ENCODE results near the gene THRB.
A peak's percentile ranks its signal among the peaks of the same experiment; 100 is the strongest.

THRB gene

DNA sequence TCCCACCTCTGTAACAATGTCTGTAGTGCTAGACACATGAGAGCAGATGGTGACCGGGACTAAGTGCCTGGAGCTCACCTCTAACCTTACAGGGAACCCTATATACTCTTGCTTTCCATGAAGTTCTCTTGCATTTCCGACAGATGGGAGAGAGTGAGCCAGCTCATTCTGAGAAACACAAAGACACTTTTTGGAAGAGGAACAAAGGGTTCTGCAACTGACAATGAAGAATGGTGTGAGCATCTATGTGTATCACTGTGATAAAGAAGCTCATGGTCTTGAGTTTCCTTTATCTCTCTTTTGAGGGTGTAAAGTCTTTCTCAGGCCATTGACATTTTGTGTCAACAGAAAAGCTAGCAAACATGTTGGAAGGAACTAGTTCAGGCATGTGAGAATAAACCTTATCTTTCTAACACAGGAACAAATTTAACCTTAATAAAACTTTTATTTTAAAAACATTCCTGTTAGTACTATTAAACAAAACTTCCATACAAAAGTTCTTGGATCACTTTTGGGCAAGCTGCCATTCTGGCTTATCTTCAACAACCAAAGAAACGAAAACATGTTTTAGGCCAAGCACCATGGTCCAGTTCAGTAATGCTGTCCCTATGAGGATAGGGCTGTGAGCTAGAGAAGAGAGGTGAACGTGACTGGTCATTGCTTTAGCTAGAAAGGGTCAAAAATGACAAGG, 142.7 kb downstream of the THRB start:
- DNase-seq (ENCODE audit: low read depth), result peak; percentile 45

DNA sequence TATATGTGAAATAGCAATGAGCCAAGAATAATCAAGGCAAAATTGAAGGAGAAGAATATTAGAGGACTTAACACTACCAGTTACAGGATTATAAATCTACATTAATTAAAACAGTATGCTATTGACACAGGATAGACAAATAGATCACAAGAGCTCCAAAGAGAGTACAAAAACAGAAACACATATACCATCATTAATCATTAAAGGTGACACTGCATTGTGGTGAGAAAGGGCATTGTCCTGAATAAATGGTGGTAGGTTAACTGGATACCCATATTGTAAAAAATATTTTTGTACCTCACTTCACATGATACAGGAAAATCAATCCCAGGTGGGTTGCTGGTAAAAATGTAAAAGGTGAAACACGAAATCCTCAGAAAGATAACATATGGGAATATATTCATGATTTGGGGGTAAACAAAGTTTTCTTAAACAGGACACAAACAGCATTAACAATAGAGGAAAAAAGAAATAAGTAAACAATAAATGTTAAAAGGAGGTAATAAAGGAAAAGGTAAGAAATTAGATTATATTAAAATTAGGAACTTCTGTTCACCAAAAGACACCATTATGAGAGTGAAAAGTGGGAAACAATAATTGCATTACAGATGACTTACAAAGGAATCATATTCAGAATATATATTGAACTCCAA, 145.2 kb downstream of the THRB start:
- DNase-seq (ENCODE audit: low read depth), result no peak

- DNase-seq (ENCODE audit: low read depth), result no peak
These were observed 146.3 kb downstream of the THRB start for GRCh38 chr3:24348348-24348747.

DNA sequence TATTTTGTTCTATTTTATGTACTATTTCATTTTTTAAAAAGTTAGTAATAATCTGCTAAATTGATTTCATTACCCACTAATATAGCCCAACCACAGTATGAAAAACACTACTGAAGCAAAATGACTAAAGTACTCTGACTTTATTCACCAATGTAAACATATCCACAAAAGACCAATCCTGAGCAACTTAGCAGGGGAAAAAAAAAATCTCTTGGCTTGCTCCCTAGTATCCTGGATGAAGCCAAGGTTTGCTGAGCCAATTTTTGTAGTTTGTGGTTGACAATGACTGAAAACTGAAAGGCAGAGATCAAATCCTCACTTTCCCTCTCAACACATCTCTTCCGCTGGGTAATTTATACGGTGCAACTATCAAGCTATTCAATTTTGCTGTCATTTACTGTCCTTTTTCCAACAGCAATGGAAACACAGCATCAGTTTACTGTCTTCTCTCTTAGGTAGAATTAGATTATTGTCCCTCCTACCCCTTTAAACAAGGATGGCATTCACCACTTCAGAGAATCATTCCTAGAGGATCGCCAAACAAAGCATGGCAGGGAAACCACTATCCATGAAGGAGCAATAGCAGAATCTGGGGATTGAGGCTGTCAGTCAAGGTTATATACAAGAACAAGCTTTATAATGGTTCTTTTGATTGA, 149.7 kb downstream of the THRB start:
- peak; percentile 58 for DNase-seq (ENCODE audit: low read depth)

DNA sequence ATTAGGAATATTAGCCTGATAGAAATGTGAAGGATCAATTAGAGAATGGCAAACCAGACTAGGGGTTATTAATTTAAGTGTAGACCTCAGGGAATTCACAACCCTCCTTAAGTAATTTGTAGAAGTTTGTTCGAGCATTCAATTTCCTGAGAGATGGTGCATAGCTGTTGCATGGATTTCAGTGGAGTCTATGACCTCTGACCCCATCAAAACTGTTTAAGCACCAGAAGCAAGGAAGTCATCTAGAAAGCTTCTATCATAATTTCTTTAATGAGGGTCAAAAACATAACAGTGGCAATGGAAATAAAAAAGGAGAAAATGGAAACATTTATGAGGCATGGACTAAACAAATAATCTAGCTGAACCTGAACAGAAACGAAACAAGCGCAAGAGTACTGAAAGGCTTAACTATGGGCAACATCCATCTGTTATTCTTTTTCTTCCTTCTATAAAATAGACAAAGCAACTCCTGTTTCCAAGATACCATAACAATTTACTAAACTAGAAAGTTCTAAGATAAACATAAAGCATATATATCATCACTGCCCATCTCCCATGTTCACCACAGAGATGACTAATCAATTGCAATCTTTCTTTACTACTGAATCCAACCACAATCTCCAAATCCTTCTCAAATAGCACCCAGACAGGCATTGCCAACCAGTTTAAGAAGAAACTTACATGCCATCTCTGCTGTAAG, 151.4 kb downstream of the THRB start:
- DNase-seq (ENCODE audit: low read depth), result no peak

DNA sequence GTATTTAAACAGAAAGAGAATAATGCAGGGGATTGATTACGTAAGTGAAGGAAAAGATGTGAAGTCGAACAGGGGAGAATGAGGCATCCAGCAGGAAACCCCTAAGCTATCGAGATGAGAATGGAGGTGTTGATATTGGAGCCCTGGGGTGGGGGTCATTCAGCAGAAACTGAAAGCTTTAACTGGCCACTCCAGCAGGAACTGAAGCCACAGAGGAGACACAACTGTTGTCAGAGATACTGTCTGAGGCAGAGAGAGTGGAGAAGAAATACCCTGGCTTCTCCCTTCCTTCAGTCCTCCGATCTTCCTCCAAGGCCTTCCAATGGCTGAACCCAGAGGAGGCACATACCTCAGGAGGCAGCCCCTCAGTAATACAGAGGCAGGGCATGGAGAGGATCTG, 152.4 kb downstream of the THRB start:
- no peak for DNase-seq (ENCODE audit: low read depth)

- no peak for DNase-seq (ENCODE audit: low read depth)
These were observed 153.0 kb downstream of the THRB start for GRCh38 chr3:24341668-24342067.

- DNase-seq (ENCODE audit: low read depth), result no peak
These were observed 153.7 kb downstream of the THRB start for GRCh38 chr3:24340966-24341365.

DNA sequence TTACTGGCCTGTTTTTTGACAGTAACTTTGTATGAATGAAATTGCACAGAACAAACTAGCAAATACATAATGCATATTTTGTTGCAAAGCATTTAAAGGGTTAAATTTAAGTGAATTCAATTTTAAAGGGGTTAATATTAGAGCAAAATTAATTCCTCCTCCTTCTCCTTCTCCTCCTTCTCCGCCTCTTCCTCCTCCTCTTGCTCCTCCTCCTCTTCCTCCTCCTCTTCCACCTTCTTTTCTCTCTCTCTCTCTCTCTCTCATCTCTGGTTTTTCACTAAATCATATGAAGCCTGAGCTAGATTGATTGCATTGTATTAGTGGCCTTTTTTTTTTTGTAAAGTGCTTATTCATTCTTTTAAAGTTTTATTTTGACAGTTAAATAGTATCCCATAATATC, 154.5 kb downstream of the THRB start:
- DNase-seq (ENCODE audit: low read depth), result no peak

DNA sequence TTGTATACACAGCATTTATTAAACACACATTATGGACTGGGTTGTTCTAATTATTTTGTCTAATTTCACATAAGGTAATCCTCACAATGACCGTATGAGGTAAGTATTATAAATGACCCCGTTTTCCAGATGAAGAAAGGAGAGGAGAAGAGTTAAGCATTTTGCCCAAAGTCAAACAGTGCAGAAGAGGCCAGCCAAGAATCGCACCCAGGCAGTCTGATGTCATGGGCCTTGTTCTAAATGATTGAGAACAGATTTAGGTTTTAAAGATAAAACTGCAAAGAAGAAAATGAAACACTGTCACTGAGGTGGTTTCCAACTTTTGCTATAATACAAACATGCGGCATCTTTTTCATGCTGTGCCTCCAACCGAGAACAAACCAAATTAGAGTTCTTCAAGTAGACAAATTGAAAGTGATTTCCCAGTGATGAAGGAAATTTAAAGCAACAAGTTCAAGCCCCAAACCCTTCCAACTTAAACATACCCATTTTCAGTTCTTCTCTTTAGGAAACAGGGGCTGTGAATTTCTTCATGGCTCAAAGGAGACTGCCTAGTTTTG, 155.3 kb downstream of the THRB start:
- no peak for DNase-seq (ENCODE audit: low read depth)

DNA sequence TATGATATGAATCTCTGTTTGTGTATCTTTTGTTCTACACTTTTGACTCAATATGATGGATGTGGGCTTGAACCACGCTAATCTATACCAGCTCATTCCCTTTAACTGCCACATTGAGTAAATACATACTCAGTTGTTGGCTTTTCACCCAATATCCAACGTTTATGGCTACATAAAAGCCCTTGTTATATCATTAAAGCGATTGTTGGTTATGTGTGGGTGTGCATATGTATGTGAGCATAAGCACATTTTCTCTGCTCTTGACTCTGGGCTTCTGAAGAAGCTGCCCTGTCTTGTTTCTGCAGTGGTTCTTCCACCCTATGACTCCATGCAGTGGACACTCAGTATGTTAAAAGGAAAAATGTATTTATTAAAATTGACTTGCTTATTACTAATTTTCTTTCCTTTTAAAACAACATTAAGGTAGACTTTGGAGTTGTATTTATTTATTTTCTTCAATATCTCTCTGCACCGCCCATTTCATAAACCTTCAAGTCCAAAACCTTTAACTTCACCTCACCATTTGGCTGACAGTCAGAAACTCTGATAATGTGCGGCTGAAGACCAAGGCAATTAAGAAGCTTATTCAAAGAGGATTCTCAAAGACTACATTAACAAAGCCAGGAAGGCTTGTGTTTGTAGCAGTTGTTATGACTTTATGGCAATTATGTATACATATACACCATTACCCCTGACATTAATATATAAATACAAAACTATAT, 156.1 kb downstream of the THRB start:
- no peak for DNase-seq (ENCODE audit: low read depth)

GRCh38 chr3:24336101-24336500, 158.5 kb downstream of the THRB start:
- no peak for DNase-seq (ENCODE audit: low read depth)

GRCh38 chr3:24332092-24332491, 162.6 kb downstream of the THRB start:
- no peak for DNase-seq (ENCODE audit: low read depth)

GRCh38 chr3:24323272-24323671, 171.4 kb downstream of the THRB start:
- DNase-seq (ENCODE audit: low read depth), result no peak

- DNase-seq (ENCODE audit: low read depth), result no peak
These were observed 174.0 kb downstream of the THRB start for GRCh38 chr3:24320601-24321000.

DNA sequence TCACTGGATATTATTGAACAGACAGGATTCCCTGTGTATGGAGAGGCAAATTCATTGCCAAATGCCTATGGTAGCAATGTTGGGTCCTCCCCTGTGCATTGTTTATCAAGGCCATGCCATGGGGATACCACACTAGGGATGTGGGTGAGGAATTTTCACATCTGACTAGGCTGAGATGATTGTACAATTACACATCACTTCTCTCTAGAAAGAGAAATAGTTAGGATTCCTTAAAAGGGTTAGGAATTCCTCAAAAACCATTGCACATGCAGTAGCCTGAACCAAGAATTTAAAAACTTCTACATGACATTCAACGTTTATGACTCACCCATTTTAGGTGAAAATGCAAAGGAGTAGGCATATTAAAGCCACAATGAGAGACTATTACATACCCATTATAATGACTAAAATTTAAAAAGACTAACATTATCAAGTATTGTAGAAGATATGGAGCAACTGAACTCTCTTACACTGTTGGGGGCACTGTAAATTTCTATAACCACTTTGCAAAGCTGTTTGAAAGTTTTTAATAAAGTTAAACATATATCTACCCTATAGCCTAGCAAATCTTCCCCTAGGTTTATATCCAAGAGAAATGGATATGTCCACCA, 175.9 kb downstream of the THRB start:
- DNase-seq (ENCODE audit: low read depth), result no peak

DNA sequence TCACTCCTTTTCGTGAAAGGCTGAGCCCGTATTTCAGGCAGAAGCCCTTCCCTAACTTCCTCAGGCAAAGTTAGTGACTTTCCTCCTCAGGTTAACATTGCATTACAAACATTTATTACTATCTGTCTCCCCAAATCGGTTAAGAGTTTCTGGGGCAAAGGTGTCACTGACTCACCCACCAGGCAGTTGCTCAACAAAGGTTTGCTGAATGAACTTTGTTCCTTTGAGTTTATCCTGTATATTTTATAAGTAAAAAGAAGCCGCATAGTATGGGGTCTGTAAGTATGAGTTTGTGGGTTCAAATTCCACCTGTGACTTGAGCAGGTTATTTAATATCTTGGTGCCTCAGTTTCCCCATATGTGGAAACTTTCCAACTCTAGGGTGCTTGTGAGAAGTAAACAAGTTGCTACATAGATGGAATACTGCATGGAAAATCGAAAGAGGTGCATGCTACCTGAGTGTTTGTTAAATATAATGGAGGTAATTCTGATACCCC, 177.7 kb downstream of the THRB start:
- no peak for DNase-seq (ENCODE audit: low read depth)

- peak; percentile 34 for DNase-seq (ENCODE audit: low read depth)
These were observed 178.7 kb downstream of the THRB start for GRCh38 chr3:24315971-24316370.

DNA sequence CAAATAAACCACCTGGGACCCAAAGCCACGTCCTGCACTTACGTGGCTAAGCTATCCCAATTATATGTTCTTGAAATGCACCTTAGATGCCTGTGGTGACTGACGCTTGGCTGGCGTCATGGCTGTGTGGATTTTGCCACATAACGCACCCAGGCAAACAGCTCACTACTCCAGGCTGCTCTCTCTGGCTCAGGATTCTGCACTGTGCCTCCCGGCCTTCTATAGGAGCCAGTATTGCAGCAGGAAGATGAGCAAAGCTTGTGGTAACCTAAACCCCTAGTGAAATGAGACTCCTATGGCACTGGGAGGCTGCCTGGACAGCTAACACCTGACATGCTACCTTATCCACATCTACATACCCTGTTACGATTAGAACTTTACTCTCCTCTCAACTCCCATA, 179.3 kb downstream of the THRB start:
- no peak for DNase-seq (ENCODE audit: low read depth)

DNA sequence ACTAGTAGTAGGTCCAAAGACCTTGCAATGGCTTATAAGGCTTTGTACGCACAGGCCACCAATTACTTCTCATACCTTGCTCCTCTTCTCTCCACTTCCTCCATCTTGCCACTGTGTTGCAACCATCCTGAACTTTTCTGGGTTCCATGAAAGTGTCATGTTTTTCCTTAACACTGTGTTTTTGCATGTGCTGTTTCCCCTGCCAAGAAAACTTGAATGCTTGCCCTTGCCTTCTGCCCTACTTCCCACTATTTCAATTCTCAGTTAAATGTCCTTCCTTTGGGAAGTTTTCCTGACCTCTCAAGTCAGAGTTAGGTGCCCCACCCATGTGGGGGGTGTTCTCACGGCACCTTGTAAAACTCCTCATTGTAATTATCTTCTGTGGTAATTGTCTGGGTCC, 182.8 kb downstream of the THRB start:
- no peak for DNase-seq (ENCODE audit: low read depth)

DNA sequence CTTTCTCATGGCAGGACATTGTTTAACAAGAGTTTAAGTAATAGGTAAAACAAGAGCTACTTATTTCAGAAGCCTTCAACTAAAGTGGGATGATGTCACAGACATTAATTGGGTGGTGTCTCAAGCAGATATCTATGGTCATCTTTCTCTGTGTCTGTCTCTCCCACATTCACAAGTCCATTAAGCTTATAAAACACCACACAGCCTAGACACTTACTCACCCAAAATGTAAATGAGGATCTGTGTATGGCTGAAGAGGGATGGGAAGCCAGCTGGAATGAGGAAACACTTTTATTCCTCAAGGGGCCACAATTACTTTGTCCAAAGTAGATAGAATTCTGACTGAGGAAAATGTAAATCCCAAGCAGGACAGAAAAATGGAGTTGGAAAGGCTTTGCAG, 183.8 kb downstream of the THRB start:
- no peak for DNase-seq (ENCODE audit: low read depth)

Measured in stromal cell of bone marrow (primary cell).